Activated naive CD4-positive, alpha-beta T cell treated with anti-CD3 and anti-CD28 coated beads, Interleukin-2, amount 50 U/mL, for 16 hours (primary cell): ENCODE results near the gene ACTL9.
"Not testable (repeated sequence)": the region's sequence is repeated elsewhere in the genome, so short reads cannot be mapped to it uniquely, and the experiment has no call there.

Experiments used
- DNase-seq: peaks from one replicate; pipeline ENCODE4 v3.0.0-alpha.2; 2020

ACTL9 gene, protein sequence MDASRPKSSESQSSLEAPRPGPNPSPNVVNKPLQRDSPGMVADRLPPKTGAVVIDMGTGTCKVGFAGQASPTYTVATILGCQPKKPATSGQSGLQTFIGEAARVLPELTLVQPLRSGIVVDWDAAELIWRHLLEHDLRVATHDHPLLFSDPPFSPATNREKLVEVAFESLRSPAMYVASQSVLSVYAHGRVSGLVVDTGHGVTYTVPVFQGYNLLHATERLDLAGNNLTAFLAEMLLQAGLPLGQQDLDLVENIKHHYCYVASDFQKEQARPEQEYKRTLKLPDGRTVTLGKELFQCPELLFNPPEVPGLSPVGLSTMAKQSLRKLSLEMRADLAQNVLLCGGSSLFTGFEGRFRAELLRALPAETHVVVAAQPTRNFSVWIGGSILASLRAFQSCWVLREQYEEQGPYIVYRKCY

DNA sequence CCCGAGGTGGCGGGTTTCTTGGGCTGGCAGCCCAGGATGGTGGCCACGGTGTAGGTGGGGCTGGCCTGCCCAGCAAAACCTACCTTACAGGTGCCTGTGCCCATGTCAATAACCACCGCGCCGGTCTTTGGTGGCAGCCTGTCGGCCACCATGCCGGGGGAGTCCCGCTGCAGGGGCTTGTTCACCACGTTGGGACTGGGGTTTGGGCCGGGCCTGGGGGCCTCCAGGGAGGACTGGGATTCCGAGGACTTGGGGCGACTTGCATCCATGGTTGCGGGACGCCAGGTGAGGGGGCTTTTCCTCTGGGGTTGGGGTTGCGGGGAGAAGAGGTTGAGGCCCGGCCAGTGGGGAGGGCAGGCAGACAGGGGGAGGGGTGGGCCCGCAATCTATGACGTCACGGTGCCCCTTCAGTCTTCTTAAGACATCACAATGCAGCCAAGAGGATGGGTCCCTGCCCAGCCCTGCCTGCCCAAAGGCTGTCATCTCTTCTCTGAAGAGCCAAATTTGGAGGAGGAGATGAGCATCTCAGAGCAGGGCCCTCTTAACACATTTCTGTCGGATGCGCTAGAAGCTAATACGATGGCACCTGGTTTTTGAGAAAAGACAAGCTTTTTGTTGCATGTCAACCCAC, at the start of gene ACTL9:
ACTL9 (minus strand) TSS at position 363 of the 631 bp plus-strand sequence; CDS start at position 269, 94 bp downstream.
- no peak for DNase-seq

DNA sequence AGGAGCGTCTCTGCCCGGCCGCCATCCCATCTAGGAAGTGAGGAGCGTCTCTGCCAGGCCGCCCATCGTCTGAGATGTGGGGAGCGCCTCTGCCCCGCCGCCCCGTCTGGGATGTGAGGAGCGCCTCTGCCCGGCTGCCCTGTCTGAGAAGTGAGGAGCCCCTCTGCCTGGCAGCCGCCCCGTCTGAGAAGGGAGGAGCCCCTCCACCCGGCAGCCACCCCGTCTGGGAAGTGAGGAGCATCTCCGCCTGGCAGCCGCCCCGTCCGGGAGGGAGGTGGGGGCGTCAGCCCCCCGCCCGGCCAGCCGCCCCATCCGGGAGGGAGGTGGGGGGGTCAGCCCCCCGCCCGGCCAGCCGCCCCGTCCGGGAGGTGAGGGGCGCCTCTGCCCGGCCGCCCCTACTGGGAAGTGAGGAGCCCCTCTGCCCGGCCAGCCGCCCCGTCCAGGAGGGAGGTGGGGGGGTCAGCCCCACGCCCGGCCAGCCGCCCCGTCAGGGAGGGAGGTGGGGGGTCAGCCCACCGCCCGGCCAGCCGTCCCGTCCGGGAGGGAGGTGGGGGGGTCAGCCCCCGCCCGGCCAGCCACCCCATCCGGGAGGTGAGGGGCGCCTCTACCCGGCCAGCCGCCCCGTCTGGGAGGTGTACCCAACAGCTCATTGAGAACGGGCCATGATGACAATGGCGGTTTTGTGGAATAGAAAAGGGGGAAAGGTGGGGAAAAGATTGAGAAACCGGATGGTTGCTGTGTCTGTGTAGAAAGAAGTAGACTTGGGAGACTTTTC, 40.9 kb upstream of the ACTL9 start:
- not testable (repeated sequence) for DNase-seq

DNA sequence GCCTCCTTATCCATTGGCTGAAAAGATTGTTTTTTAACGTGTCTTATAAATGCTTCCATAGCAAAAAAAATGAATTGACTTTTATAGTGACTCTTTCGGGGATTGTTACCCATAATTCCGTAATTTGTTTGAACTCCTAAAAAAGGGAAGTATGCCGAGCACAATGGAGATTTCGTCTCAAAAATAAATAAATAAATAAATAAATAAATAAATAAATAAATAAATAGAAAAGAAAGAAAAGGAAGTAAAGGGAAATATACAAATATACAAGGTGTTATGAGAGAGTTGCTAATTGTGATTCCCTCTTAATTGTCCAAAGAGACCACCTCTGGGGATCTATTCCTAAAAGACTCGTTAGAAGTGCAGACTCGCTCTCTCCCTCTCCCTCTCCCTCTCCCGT, 39.8 kb upstream of the ACTL9 start:
- no peak for DNase-seq

GRCh38 chr19:8731428-8732169, 33.0 kb upstream of the ACTL9 start:
- no peak for DNase-seq

DNA sequence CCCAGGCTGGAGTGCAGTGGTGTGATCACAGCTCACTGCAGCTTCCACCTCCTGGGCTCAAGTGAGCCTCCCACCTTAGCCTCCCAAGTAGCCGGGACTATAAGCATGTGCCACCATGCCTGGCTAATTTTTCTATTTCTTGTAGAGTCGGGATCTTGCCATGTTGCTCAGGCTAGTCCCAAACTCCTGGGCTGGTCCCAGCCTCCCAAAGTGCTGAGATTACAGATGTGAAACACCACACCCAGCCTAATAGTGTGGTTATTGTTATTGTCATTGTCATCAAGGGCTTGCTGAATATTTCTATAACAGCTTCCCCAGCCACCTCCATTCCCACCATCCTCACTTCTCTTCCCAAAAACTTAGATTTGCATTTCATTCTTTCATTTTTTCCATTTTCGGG, 25.7 kb upstream of the ACTL9 start:
- DNase-seq: no peak

GRCh38 chr19:8722032-8722431, 23.4 kb upstream of the ACTL9 start:
- DNase-seq: no peak

DNA sequence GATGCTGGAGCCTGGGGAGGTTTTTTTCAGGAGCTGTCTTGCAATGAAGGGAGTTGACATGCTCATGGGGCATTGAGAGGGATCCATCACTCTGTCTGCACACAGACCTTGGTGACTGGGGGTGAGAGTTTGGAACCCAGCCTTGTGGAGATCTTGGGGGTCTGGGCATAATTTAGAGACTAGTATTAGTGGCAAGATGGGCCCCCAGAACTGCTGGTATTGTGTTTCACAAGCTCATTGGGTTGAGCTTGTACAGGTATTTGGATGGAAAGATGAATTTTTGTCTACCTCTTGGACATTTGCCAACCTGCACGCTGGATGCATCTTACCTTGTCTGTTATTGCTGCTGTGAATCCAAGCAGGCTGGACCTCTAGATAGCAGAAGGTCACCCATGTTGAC, 22.7 kb upstream of the ACTL9 start, which contains the start of gene OR2Z1:
OR2Z1 (plus strand) TSS at position 301 of the 400 bp plus-strand sequence. CDS start 9,395 bp downstream, outside the sequence.
- DNase-seq: no peak

DNA sequence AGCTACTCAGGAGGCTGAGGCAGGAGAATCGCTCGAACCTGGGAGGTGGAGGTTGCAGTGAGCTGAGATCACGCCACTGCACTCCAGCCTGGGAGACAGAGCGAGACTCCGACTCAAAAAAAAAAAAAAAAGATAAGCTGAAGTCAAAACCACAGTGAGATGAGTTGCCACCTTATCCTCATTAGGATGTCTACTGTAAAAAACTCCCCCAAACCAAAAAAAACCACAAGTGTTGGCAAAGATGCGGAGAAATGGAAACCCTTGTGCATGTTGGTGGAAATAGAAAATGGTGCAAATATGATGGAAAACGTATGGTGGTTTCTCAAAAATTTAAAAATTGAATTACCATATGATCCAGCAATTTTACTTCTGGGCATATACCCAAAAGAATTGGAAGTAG, 11.7 kb upstream of the ACTL9 start:
- DNase-seq: not testable (repeated sequence)

GRCh38 chr19:8705742-8706141, 7.1 kb upstream of the ACTL9 start:
- no peak for DNase-seq

DNA sequence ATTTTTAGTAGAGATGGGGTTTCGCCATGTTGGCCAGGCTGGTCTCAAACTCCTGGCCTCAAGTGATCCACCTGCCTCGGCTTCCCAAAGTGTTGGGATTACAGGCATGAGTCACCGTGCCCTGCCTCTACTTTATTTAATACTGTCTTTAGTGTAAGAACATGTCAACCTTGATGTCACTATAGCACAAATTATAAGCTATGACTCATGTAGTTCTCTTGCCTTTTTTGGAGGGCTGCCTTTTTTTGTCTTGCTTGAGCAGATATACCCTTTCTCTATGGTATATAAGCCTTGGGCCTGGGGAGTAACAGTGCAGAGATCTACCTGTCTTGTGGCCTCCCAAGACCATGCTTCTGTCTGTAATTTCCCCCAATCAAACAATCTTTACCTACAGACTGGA, 6.7 kb upstream of the ACTL9 start:
- not testable (repeated sequence) for DNase-seq

- no peak for DNase-seq
These were observed 4.6 kb upstream of the ACTL9 start for GRCh38 chr19:8703223-8703622.

- DNase-seq: no peak
These were observed 3.8 kb upstream of the ACTL9 start for GRCh38 chr19:8702350-8702749.

DNA sequence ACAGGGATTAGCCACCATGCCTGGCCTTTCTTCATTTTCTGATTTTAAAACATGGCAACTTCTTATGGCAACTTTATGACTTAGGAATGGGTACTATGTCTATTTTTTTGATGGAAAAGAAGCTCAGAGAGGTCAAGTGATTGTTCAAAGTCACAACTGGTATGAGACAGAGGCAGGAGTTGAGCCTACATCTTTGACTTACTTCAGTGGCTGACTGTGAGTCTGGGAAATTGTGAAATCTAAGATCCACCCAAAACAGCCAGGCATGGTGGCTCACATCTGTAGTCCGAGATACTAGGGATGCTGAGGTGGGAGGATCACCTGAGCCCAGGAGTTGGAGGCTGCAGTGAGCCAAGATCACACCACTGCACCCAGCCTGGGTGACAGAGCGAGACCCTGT, 2.4 kb upstream of the ACTL9 start:
- DNase-seq: no peak

DNA sequence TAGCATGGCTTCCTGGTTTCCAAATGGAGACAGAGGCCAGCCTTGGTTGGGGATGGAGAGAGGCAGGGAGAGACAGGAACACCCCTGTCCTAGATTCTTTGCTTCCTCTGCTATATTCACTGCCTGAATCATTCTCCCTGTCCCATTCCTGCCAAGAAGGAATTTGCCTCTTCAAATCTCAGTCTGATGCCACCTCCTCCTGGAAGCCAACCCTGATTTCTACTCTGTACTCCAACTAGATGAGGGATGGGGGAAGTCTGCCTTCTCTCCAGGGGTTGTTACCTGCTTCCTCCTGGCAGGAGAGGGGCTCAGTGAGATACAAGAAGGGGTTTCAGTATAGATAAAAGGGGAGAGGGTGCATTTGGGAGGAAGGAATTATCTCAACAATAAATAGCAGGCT, 1.3 kb upstream of the ACTL9 start:
- no peak for DNase-seq

DNA sequence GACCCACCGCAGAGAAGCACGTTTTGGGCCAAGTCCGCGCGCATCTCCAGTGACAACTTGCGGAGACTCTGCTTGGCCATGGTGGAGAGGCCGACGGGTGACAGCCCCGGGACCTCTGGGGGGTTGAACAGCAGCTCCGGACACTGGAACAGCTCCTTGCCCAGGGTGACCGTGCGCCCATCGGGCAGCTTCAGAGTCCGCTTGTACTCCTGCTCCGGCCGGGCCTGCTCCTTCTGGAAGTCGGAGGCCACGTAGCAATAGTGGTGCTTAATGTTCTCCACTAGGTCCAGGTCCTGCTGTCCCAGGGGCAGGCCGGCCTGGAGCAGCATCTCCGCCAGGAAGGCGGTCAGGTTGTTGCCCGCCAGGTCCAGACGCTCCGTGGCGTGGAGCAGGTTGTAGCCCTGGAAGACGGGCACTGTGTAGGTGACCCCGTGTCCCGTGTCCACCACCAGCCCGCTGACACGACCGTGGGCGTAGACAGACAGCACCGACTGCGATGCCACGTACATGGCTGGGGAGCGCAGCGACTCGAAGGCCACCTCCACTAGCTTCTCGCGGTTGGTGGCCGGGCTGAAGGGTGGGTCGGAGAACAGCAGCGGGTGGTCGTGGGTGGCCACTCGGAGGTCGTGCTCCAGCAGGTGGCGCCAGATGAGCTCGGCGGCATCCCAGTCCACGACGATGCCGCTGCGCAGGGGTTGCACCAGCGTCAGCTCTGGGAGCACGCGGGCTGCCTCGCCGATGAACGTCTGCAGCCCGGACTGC, 743 bp downstream of the ACTL9 start:
- no peak for DNase-seq

DNA sequence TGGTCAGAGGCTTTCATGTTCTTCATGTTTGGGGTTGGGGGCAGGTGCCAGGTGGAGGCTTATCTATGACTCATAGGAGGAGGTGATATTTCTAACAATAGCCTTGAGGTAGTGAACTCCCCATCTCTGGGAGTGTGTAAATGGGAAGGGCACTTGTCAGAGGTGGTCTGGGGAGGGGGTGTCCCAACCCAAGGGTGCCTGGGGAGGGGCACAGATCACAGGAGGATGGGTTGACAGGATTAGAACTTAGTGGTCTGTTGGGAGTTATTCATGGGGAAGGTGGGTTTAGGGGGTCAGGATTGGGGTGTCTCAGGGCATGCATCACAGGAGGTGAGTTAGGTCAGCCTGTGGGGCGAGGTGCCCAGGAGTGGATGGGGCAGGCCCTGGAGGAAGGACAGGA, 1.6 kb downstream of the ACTL9 start:
- DNase-seq: no peak

DNA sequence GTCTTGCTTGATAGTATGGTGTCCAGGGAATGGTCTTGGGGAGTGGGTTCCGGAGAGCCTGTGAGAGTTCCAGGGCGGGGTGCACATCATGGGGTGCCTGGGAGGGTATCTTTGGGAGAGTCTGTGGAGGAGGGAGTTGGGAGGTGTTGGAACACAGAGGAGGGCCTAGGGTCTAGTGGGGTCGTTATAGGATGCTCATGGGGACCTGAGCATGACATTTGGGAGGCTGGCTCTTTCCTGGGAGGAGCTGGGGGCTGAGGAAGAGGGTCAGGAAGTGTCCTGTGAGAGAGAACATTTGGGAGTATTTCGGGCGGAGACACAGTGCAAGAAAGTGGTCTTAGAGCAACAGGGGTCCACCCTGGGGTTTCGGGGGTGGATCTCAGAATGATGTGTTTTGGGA, 2.7 kb downstream of the ACTL9 start:
- DNase-seq: no peak

DNA sequence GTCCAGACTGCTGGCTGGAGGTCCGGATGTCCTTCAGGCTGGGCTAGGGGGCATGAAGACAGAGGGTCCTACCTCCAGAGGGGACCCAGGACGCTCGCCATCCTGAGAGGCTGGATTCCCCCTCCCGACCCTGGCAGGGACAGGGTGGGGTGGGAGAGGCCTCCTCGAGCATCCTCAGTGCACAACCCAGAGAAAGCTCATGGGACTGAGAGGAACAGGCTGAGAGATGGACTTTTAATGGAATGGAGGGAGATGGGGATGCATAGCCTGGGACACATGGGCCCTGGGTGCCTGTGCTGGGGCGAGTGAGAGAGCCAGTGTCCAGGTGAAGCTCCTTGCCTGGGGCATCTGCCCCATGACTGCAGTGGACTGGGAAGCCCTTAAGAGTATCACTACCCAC, 3.1 kb downstream of the ACTL9 start:
- DNase-seq: no peak

DNA sequence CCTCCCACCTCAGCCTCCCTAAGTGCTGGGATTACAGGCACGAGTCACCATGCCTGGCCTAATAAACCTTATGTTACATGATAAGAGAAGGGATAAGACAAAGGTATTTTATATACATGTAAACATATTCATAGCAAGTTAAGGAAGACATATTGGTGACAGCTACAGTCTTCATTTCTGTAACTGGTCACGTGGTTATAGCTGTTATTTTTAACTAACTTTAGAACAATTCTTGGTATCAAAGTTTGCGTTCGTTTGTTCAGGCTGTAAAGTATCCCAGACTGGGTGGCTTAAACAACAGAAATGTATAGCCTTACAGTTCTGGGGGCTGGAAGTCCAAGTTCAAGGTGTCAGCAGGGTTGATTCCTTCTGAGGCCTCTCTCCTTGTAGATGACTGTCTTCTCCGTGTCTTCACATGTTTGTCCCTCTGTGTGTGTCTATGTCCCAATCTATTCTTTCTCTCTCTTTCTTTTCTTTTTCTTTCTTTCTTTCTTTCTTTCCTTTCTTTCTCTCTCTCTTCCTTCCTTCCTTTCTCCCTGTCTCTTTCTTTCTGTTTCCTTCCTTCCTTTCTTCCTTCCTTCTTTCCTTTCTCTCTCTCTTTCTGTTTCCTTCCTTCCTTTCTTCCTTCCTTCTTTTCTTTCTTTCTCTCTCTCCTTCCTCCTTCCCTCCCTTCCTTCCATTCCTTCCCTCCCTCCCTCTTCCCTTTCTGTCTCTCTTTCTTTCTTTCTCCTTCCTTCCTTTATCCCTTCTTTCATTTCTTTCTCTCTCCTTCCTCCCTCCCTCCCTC, 7.6 kb downstream of the ACTL9 start:
- no peak for DNase-seq

DNA sequence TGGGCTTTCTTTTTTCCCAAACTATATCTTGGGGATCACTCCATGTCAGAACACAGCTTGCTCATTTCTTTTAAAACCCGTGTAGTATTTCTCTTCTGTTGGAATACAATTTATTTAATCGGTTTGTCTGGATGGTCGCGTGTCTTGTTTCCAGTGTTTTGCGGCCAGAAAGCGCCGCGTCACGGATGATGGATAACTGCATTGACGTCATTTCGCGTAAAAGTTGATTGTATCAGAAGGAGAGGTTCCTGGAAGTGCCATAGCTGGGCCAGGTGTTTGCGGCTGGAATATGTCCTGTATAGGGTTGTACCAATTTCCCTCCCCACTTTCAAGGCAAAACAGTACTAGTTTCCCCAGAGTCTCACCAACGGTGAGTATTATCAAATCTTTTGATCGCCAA, 9.7 kb downstream of the ACTL9 start:
- DNase-seq: no peak

- no peak for DNase-seq
These were observed 12.0 kb downstream of the ACTL9 start for GRCh38 chr19:8686549-8686948.
